ENCODE results near the gene IKBKE. TPM values are rescaled to one million over a fixed set of nuclear protein-coding genes. Genes with fewer than 3 reads are reported as not detected.
A peak's percentile ranks its signal among the peaks of the same experiment; 100 is the strongest.

Gene IKBKE
- total and polyA plus RNA-seq, 9 donors, result 3.4 to 6.2 (median 4.0) TPM

DNA sequence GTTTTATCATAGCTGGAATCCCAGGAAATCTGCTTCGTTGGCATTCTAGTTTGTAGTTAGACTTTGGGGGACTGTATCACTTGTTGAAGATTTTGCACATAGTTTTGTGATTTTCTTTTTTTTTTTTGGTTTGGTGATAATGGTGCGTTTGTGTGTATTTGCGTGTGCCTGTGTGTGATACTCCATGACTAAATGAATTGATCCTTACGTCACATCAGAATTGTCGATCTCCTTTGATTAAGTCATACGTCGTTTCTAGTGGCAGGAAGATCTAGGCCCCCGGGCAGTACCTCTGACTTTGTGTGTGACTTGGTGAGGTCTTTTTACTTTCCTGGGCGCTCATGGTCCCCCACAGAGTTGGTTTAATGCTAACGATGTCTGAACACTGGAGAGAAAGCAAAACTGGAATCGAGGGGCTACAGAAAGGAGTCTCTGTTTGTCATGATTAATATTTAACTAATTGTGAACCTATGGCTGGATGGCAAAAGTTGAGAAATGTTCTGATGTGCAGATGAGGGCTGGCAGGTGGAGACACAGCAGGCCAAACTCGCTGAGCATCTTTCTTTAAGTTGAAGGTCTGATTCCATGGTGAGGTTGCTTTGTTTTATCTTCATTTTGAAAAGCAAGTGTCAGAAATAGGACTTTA is 39.5 kb downstream of the IKBKE start:
- no peaks in the 10 kb centered on the region for H3K36me3 ChIP-seq (ENCODE audit: control insufficient read depth, insufficient read depth, low read length)
- H3K4me3 ChIP-seq (ENCODE audit: low read length), result no peak overlapping the region
- DNase-seq, result no peak
- H3K4me1 ChIP-seq (ENCODE audit: control insufficient read depth, insufficient read depth, low read length), result peaks cover 64% of the 10 kb centered on the region
- WGBS (ENCODE audit: insufficient coverage), result 74% methylated on average over 6 of the region's 12 CpGs
- peaks cover 48% of the 10 kb centered on the region for H3K27me3 ChIP-seq (ENCODE audit: control insufficient read depth, insufficient read depth, low read length)
- no peaks in the 10 kb centered on the region for H3K9me3 ChIP-seq (replicated peaks; ENCODE audit: control insufficient read depth, low read depth, low read length)
- no peak overlapping the region for H3K27ac ChIP-seq (ENCODE audit: low read length)

DNA sequence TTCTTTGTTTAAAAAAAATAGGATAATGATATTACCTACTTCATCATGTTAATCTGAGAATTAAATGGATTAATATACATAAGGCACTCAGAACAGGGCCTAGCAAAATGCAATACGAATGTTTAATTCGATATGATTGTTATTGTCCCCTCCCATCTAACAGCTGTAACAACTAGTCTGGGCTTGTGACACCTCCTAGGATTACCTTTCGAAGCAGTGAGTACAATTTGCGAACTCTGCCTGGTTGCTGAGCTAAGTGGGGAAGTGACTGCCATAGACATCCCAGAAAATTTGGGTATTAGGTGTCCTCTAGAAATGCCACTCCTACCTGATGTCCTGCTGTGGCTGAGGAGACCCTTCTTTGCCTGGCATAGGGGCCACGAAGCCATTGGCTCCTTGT is 40.1 kb downstream of the IKBKE start:
- Histone ChIP-seq H3K9me3 (replicated peaks; ENCODE audit: control insufficient read depth, low read depth, low read length) (no peaks in the 10 kb centered on the region), H3K27ac (ENCODE audit: low read length) (no peak overlapping the region), H3K4me1 (ENCODE audit: control insufficient read depth, insufficient read depth, low read length) (peaks cover 64% of the 10 kb centered on the region), H3K36me3 (ENCODE audit: control insufficient read depth, insufficient read depth, low read length) (no peaks in the 10 kb centered on the region), H3K4me3 (ENCODE audit: low read length) (no peak overlapping the region), H3K27me3 (ENCODE audit: control insufficient read depth, insufficient read depth, low read length) (peaks cover 45% of the 10 kb centered on the region)
- no peak for DNase-seq
- WGBS (ENCODE audit: insufficient coverage), result 94% methylated on average over 3 of the region's 5 CpGs

DNA sequence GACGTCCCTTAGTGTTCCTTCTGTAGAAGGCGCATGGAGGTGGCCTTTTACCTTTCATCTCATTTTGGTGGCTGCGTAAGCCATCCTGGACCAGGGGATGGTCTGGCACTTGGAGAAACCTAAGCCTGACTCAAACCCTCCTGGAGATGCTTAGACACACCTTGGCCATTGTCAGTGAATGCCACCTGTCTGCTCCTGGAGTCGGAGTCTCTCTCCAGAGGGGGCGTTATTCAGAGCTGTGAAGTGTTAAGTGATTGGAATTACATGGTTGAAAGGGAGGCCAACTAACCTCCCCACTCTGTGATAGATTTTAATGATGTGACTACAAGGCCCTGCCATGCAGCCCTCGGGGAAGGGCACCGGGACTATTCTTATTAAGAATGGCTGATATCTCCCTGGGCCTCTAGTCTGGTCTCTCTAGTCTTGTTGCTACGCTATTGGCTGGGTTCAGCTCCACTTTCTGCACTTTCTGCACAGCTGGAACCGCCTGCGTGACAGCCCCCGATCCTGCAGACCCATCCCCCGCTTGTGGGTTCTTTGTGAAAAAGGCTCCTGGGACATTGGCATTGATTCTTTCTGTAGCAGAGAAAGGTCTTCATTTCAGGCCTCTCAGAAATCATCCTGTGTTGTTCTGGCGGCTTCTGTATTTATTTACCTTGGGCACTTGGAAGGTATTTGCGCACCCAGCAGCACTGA is 41.2 kb downstream of the IKBKE start:
- Histone ChIP-seq H3K36me3 (ENCODE audit: control insufficient read depth, insufficient read depth, low read length) (no peaks in the 10 kb centered on the region), H3K4me3 (ENCODE audit: low read length) (no peak overlapping the region), H3K4me1 (ENCODE audit: control insufficient read depth, insufficient read depth, low read length) (peaks cover 60% of the 10 kb centered on the region), H3K27me3 (ENCODE audit: control insufficient read depth, insufficient read depth, low read length) (peaks cover 35% of the 10 kb centered on the region), H3K27ac (ENCODE audit: low read length) (no peak overlapping the region), H3K9me3 (replicated peaks; ENCODE audit: control insufficient read depth, low read depth, low read length) (no peaks in the 10 kb centered on the region)
- DNase-seq, result no peak
- WGBS (ENCODE audit: insufficient coverage), result 65% methylated on average over 8 of the region's 14 CpGs

DNA sequence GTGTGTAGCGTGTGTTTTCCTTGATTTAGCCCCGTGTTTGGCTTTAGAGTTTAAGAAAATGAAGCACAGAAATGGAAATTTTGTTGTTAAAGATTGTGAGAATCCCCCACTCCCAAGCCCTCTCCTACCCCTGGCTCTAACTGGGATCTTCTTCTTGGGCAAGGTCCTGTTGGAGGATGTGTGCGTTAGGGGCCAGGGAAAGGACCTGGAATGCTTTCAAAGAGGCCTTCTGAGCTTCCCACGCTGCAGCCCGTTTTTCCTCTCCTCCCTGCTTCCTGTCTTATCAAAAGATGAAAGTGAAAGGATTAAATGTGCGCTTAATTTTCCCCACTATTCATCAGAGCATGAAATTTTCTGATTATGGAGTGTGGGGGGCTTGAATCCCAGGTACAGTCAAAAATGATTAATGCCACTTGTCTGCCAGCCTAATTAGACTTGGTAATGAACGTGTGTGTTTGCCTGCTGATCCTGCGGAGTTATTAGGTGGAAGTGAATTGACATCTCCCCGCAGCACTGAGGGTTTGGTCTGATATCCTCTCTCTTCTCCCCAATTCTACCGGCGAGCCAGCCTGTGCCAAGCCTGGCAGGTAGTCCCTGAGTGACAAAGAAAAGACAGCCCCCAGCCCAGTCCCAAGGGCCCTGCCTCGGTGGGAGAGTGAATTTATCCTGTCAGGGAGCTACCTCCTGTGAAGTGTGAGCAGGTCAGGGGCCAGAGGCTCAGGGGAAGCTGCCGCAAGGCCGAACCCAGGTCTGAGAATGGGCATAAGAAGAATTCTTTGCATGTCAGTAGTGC is 42.0 kb downstream of the IKBKE start:
- Histone ChIP-seq H3K4me3 (ENCODE audit: low read length) (no peak overlapping the region), H3K4me1 (ENCODE audit: control insufficient read depth, insufficient read depth, low read length) (peaks cover 53% of the 10 kb centered on the region), H3K27ac (ENCODE audit: low read length) (peak overlapping the region; percentile 2), H3K27me3 (ENCODE audit: control insufficient read depth, insufficient read depth, low read length) (peaks cover 30% of the 10 kb centered on the region), H3K36me3 (ENCODE audit: control insufficient read depth, insufficient read depth, low read length) (no peaks in the 10 kb centered on the region), H3K9me3 (replicated peaks; ENCODE audit: control insufficient read depth, low read depth, low read length) (no peaks in the 10 kb centered on the region)
- DNase-seq, result no peak
- 96% methylated on average over 2 of the region's 14 CpGs for WGBS (ENCODE audit: insufficient coverage)

DNA sequence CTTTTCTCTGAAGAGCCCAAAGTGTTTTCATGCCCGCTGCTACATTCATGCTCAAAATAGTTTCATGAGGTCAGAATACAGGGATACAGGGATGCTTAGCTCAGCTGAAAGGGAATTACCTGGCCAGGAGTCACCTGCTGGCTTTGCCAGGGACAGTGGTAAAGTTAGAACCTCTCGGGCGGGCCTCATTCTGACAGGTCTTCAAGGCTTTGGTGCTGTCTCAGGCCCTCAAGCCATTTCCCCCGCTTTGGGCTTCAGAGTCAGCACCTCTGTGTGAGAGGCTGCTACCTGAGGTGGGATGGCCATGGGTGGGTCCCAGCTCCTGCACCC is 42.5 kb downstream of the IKBKE start:
- WGBS (ENCODE audit: insufficient coverage), result 72% methylated on average over 4 of the region's 4 CpGs
- no peaks in the 10 kb centered on the region for H3K9me3 ChIP-seq (replicated peaks; ENCODE audit: control insufficient read depth, low read depth, low read length)
- H3K4me1 ChIP-seq (ENCODE audit: control insufficient read depth, insufficient read depth, low read length), result peaks cover 56% of the 10 kb centered on the region
- H3K4me3 ChIP-seq (ENCODE audit: low read length), result no peak overlapping the region
- H3K36me3 ChIP-seq (ENCODE audit: control insufficient read depth, insufficient read depth, low read length), result no peaks in the 10 kb centered on the region
- DNase-seq, result no peak
- H3K27me3 ChIP-seq (ENCODE audit: control insufficient read depth, insufficient read depth, low read length), result peaks cover 27% of the 10 kb centered on the region
- H3K27ac ChIP-seq (ENCODE audit: low read length), result no peak overlapping the region

DNA sequence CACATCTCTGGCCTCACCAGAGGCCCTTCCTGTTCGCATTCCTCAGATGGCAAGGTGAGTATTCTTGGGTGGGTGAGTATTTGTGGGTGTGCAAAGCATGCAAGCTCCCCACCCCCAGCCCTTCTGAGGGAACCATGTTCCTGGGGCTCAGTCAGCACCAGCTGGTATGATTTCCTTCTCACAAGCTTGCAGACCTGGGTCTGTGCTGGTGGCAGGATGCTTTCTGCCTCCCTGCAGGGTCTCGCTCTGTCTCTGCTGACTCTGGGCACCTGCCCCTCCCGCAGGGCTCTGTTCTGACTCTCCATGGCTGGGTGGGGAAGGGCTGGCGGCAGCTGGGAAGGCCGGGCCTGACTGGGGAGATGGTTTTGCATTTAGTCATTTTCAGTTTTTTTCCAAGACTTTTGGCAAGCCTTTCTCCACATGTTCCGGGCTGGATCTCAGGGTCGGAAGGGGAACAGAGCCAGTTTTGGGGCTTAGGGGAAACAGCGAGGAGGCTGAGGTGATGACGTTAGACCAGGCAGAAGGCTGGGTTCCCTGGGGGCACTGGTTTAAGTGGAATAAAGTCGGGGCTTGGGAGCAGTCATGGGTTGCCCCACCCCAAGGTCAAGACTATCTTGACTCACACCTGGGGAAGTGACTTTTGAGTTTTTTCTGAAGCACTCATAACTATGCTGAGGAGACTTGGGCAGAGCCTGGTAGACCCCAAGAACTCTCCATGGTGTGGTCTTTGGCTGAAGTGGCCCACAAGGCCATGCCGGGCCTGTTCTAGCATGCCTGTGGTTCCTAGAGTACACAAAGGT is 43.2 kb downstream of the IKBKE start:
- Histone ChIP-seq H3K4me1 (ENCODE audit: control insufficient read depth, insufficient read depth, low read length) (peaks cover 49% of the 10 kb centered on the region), H3K36me3 (ENCODE audit: control insufficient read depth, insufficient read depth, low read length) (no peaks in the 10 kb centered on the region), H3K4me3 (ENCODE audit: low read length) (no peak overlapping the region), H3K27me3 (ENCODE audit: control insufficient read depth, insufficient read depth, low read length) (peaks cover 20% of the 10 kb centered on the region), H3K27ac (ENCODE audit: low read length) (peak overlapping the region; percentile 79), H3K9me3 (replicated peaks; ENCODE audit: control insufficient read depth, low read depth, low read length) (no peaks in the 10 kb centered on the region)
- peak; percentile 98 for DNase-seq
- WGBS (ENCODE audit: insufficient coverage), result 15% methylated on average over 7 of the region's 11 CpGs

DNA sequence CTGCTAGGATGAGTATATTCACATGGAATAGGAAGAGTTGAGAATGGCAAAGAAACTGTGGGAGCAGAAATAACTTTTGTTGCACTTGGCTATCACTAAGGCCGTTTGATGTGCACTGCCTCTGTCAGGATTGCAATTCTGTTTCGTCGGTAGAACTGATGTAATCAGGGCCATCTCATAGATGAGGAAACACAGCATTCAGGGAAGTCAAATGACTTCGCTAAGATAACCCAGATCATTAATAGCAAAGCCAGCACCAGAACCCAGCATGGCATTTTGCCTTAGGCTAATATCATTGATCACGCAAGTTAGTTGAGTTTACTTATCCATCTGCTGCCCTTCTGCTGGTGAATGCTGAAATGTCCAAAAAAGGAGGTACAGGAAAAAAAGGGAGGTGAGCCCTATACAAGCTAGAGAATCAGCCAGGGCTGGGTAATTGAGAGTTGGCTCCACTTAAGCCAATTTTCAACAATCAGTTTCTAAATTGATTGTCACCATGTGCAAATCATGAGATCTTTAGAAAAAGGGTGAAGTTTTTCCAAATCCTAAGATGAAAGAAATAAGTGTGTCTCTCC is 44.6 kb downstream of the IKBKE start:
- H3K4me3 ChIP-seq (ENCODE audit: low read length), result no peak overlapping the region
- 55% methylated on average over 4 of the region's 5 CpGs for WGBS (ENCODE audit: insufficient coverage)
- H3K36me3 ChIP-seq (ENCODE audit: control insufficient read depth, insufficient read depth, low read length), result no peaks in the 10 kb centered on the region
- H3K27me3 ChIP-seq (ENCODE audit: control insufficient read depth, insufficient read depth, low read length), result peaks cover 10% of the 10 kb centered on the region
- H3K27ac ChIP-seq (ENCODE audit: low read length), result no peak overlapping the region
- H3K4me1 ChIP-seq (ENCODE audit: control insufficient read depth, insufficient read depth, low read length), result peaks cover 39% of the 10 kb centered on the region
- no peaks in the 10 kb centered on the region for H3K9me3 ChIP-seq (replicated peaks; ENCODE audit: control insufficient read depth, low read depth, low read length)
- DNase-seq, result no peak

DNA sequence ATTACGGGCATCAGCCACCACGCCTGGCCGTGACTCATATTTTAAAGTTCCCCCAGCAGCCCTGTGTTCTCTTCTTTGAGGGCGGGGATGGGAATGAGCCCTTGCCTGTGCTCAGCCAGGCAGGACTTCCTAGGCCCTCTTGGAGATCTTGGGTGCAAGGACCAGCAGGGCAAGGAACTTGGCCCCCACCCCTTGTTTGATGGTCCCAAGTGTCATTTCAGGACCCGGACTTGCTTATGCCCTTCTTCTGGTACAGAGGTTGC is 46.4 kb downstream of the IKBKE start:
- Histone ChIP-seq H3K36me3 (ENCODE audit: control insufficient read depth, insufficient read depth, low read length) (no peaks in the 10 kb centered on the region), H3K9me3 (replicated peaks; ENCODE audit: control insufficient read depth, low read depth, low read length) (no peaks in the 10 kb centered on the region), H3K4me1 (ENCODE audit: control insufficient read depth, insufficient read depth, low read length) (peaks cover 34% of the 10 kb centered on the region), H3K27me3 (ENCODE audit: control insufficient read depth, insufficient read depth, low read length) (peaks cover 5% of the 10 kb centered on the region), H3K4me3 (ENCODE audit: low read length) (no peak overlapping the region), H3K27ac (ENCODE audit: low read length) (no peak overlapping the region)
- 82% methylated on average over 5 of the region's 5 CpGs for WGBS (ENCODE audit: insufficient coverage)
- DNase-seq, result no peak

DNA sequence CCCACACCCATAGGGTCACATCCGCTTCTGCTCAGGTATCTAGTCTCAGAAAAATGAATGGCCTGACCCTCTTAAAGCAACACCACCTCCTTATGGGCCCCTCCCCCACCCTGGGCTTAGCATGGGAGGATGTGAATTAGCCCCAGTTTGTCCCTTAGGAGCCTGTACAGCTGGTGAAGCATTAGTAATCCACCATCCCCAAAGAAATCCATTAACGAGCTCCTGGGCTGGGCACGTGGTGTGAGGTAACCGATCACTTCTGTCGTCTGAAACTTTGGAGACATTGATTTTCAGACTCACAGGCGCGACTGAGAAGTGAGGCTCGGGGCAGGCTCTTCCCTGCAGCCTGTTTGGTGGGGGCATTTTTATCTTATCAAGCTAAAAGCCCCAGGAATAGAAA is 47.5 kb downstream of the IKBKE start:
- Histone ChIP-seq H3K27ac (ENCODE audit: low read length) (no peak overlapping the region), H3K36me3 (ENCODE audit: control insufficient read depth, insufficient read depth, low read length) (no peaks in the 10 kb centered on the region), H3K9me3 (replicated peaks; ENCODE audit: control insufficient read depth, low read depth, low read length) (no peaks in the 10 kb centered on the region), H3K4me3 (ENCODE audit: low read length) (no peak overlapping the region), H3K4me1 (ENCODE audit: control insufficient read depth, insufficient read depth, low read length) (peaks cover 24% of the 10 kb centered on the region), H3K27me3 (ENCODE audit: control insufficient read depth, insufficient read depth, low read length) (peaks cover 3% of the 10 kb centered on the region)
- DNase-seq, result no peak
- no CpG with 5 or more reads among the region's 8 CpGs for WGBS (ENCODE audit: insufficient coverage)

DNA sequence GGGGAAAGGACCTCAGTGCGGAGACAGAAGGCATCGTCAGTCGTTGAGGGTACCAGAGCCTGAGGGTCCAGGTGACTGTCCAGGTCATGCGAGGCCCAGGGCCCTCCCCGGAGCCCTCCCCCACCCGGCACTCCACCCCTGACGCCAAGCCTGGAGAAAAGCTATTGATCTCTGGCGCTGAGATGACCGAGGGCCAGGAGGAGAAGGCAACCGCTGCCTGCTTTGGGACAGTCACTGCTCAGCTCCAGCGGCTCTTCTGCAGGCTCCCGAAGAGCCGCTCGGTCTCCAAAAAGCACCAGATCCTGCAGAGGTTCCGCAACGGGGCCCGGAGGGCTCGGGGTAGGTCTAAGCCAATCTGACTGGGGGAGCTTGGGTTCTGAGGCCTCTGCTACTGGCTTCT is 47.9 kb downstream of the IKBKE start:
- no peak overlapping the region for H3K27ac ChIP-seq (ENCODE audit: low read length)
- peaks cover 3% of the 10 kb centered on the region for H3K27me3 ChIP-seq (ENCODE audit: control insufficient read depth, insufficient read depth, low read length)
- no peaks in the 10 kb centered on the region for H3K9me3 ChIP-seq (replicated peaks; ENCODE audit: control insufficient read depth, low read depth, low read length)
- H3K4me3 ChIP-seq (ENCODE audit: low read length), result no peak overlapping the region
- peaks cover 20% of the 10 kb centered on the region for H3K4me1 ChIP-seq (ENCODE audit: control insufficient read depth, insufficient read depth, low read length)
- 83% methylated on average over 14 of the region's 18 CpGs for WGBS (ENCODE audit: insufficient coverage)
- no peaks in the 10 kb centered on the region for H3K36me3 ChIP-seq (ENCODE audit: control insufficient read depth, insufficient read depth, low read length)
- no peak for DNase-seq

All from muscle of leg (tissue), 11 donors.